ENCODE data around the gene ARTN.

ARTN gene

GRCh38 chr1:43900386-43900785 is 33.2 kb upstream of the ARTN start:
- no peak for DNase-seq (ENCODE audit: low read depth)
- no peak overlapping the region for H3K4me3 ChIP-seq (ENCODE audit: low read length)
- no peak for TF ChIP-seq CTCF (IDR thresholded peaks at IDR 0.05; ENCODE audit: insufficient read depth, low read depth, low read length, missing control alignments)

- DNase-seq (ENCODE audit: low read depth), result no peak
- no peak overlapping the region for H3K4me3 ChIP-seq (ENCODE audit: low read length)
- no peak for TF ChIP-seq CTCF (IDR thresholded peaks at IDR 0.05; ENCODE audit: insufficient read depth, low read depth, low read length, missing control alignments)
Measured at GRCh38 chr1:43901196-43901961, 32.2 kb upstream of the ARTN start.

DNA sequence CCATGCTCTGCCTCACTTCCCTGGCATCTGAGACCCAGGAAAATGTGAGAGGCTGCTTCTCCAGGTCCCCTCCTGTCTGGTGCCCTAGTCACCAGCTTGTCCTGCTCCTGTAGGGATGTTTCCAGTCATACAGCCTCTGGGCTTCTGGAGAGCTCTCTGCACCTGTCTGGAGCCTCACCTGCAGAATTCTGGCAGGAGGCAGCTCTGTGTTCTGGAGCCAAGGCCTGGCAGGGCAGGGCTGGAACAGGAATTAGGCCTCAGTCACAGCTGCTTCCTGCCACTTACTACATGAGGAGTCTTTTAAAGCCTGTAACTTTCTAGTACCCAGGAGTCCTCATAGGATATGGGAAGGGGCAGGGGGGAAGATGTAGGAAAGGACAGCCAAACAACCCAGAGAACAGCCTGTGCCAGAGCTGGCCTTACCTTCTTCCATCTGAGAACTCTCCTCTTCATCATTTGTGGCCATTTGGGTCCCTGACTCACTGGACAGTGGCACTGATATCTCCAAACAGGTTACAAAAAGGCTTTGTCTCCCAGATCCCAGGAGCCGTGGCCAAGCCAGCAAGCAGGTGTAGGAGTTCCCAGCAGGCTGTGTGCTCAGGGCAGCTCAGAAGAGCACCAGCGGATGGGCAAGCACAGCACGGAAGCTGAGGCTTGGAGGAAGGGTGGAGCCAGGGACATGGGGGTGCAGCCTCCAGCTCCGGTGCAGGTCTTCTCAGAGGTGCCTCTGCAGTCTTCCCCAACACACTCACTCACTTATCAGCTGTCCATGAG is 31.4 kb upstream of the ARTN start:
- TF ChIP-seq CTCF (IDR thresholded peaks at IDR 0.05; ENCODE audit: insufficient read depth, low read depth, low read length, missing control alignments), result no peak
- H3K4me3 ChIP-seq (ENCODE audit: low read length), result no peak overlapping the region
- DNase-seq (ENCODE audit: low read depth), result no peak

DNA sequence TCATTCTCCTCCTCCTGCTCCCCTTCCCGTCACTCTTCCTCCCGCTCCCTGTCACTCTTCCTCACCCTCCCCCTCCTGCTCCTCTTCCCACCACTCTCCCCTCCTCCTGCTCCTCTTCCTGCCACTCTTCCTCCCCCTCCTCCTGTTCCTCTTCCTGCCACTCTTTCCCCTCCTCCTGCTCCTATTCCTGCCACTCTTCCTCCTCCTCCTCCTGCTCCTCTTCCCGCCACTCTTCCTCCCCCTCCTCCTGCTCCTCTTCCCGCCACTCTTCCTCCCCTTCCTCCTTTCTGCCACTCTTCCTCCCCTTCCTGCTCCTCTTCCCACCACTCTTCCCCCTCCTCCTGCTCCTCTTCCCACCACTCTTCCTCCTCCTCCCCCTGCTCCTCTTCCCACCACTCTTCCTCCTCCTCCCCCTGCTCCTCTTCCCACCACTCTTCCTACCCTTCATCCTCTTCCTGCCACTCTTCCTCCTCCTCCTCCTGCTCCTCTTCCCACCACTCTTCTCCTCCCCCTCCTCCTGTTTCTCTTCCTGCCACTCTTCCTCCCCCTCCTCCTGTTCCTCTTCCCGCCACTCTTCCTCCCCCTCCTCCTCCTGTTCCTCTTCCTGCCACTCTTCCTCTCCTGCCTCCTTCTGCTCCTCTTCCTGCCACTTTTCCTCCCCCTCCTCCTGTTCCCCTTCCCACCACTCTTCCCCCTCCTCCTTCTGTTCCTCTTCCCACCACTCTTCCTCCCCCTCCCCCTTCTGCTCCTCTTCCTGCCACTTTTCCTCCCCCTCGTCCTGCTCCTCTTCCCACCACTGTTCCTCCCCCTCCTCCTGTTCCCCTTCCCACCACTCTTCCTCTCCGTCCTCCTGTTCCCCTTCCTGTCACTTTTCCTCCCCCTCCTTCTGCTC is 28.7 kb upstream of the ARTN start:
- H3K4me3 ChIP-seq (ENCODE audit: low read length), result no peak overlapping the region
- DNase-seq (ENCODE audit: low read depth), result no peak
- no peak for TF ChIP-seq CTCF (IDR thresholded peaks at IDR 0.05; ENCODE audit: insufficient read depth, low read depth, low read length, missing control alignments)

GRCh38 chr1:43908226-43908625 is 25.4 kb upstream of the ARTN start:
- no peak overlapping the region for H3K4me3 ChIP-seq (ENCODE audit: low read length)
- DNase-seq (ENCODE audit: low read depth), result no peak
- no peak for TF ChIP-seq CTCF (IDR thresholded peaks at IDR 0.05; ENCODE audit: insufficient read depth, low read depth, low read length, missing control alignments)

DNA sequence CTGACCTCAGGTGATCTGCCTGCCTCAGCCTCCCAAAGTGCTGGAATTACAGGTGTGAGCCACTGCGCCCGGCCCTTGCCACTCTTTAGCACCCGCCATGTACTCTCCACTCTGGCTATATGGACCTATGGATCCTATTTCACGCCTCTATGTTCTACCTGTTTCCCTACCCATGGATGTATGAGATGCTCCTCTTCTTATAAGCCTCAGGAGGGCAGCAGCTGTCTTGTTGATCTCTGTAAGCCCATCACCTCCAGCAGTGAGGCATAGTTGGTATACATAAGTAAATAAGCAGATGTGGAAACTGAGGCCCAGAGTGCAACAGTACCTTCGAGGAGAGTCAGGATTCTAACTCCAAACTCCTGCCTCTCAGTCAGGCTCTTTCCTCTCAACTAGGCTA is 24.7 kb upstream of the ARTN start:
- TF ChIP-seq CTCF (IDR thresholded peaks at IDR 0.05; ENCODE audit: insufficient read depth, low read depth, low read length, missing control alignments), result peak; percentile 49
- peak; percentile 73 for DNase-seq (ENCODE audit: low read depth)

More for the DNA sequence above, 24.7 kb upstream of the ARTN start:
- no peak overlapping the region for H3K4me3 ChIP-seq (ENCODE audit: low read length)
